ENCODE measurements around the gene ATP6AP1. TPM values are rescaled to one million over a fixed set of nuclear protein-coding genes. Genes with fewer than 3 reads are reported as not detected.

Gene ATP6AP1
- total and polyA plus RNA-seq, 2 of the 13 experiments (the other 11 are each of a cell fraction or from before 2014, with no cell fraction given) = 56.7 to 110 TPM

GRCh38 chrX:154397888-154398667 lies 30.4 kb upstream of the ATP6AP1 start, which contains the start of gene RPL10 (continued):
- TF ChIP-seq, protein P1, sequence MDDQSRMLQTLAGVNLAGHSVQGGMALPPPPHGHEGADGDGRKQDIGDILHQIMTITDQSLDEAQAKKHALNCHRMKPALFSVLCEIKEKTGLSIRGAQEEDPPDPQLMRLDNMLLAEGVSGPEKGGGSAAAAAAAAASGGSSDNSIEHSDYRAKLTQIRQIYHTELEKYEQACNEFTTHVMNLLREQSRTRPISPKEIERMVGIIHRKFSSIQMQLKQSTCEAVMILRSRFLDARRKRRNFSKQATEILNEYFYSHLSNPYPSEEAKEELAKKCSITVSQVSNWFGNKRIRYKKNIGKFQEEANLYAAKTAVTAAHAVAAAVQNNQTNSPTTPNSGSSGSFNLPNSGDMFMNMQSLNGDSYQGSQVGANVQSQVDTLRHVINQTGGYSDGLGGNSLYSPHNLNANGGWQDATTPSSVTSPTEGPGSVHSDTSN (CRISPR knock-in tag; IDR thresholded peaks at IDR 0.05; ENCODE audit: borderline replicate concordance) = no peak
- TF ChIP-seq ZNF10 (CRISPR knock-in tag; IDR thresholded peaks at IDR 0.05; ENCODE audit: borderline replicate concordance, low read depth) (no peak), ZNF337 (CRISPR knock-in tag; IDR thresholded peaks at IDR 0.05; ENCODE audit: borderline replicate concordance, low read depth) (no peak), ZNF256 (CRISPR knock-in tag; conservative IDR thresholded peaks at IDR 0.05) (peak; percentile 80), ZNF777 (CRISPR knock-in tag; IDR thresholded peaks at IDR 0.05) (peak; percentile 39), SNAPC5 (CRISPR knock-in tag; IDR thresholded peaks at IDR 0.05; ENCODE audit: borderline replicate concordance) (0 out of 2 replicates have a peak, but pooled peaks have one; percentile 57), ZNF296 (CRISPR knock-in tag; conservative IDR thresholded peaks at IDR 0.05) (no peak; the same call in 1 of the 2 replicates), SRY (CRISPR knock-in tag; IDR thresholded peaks at IDR 0.05) (no peak), JUNB (CRISPR knock-in tag; IDR thresholded peaks at IDR 0.05; ENCODE audit: borderline replicate concordance) (no peak), ZNF740 (CRISPR knock-in tag; IDR thresholded peaks at IDR 0.05) (no peak), MAFF (IDR thresholded peaks at IDR 0.05; ENCODE audit: low read depth, low read length) (no peak), NFE2L1 (CRISPR knock-in tag; IDR thresholded peaks at IDR 0.05; ENCODE audit: borderline replicate concordance) (no peak), ZNF800 (CRISPR knock-in tag; IDR thresholded peaks at IDR 0.05) (0 out of 2 replicates have a peak, but pooled peaks have one; percentile 15)
- TF ChIP-seq, protein P2, sequence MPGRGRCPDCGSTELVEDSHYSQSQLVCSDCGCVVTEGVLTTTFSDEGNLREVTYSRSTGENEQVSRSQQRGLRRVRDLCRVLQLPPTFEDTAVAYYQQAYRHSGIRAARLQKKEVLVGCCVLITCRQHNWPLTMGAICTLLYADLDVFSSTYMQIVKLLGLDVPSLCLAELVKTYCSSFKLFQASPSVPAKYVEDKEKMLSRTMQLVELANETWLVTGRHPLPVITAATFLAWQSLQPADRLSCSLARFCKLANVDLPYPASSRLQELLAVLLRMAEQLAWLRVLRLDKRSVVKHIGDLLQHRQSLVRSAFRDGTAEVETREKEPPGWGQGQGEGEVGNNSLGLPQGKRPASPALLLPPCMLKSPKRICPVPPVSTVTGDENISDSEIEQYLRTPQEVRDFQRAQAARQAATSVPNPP (CRISPR knock-in tag; IDR thresholded peaks at IDR 0.05) = no peak
- TF ChIP-seq, protein P3, sequence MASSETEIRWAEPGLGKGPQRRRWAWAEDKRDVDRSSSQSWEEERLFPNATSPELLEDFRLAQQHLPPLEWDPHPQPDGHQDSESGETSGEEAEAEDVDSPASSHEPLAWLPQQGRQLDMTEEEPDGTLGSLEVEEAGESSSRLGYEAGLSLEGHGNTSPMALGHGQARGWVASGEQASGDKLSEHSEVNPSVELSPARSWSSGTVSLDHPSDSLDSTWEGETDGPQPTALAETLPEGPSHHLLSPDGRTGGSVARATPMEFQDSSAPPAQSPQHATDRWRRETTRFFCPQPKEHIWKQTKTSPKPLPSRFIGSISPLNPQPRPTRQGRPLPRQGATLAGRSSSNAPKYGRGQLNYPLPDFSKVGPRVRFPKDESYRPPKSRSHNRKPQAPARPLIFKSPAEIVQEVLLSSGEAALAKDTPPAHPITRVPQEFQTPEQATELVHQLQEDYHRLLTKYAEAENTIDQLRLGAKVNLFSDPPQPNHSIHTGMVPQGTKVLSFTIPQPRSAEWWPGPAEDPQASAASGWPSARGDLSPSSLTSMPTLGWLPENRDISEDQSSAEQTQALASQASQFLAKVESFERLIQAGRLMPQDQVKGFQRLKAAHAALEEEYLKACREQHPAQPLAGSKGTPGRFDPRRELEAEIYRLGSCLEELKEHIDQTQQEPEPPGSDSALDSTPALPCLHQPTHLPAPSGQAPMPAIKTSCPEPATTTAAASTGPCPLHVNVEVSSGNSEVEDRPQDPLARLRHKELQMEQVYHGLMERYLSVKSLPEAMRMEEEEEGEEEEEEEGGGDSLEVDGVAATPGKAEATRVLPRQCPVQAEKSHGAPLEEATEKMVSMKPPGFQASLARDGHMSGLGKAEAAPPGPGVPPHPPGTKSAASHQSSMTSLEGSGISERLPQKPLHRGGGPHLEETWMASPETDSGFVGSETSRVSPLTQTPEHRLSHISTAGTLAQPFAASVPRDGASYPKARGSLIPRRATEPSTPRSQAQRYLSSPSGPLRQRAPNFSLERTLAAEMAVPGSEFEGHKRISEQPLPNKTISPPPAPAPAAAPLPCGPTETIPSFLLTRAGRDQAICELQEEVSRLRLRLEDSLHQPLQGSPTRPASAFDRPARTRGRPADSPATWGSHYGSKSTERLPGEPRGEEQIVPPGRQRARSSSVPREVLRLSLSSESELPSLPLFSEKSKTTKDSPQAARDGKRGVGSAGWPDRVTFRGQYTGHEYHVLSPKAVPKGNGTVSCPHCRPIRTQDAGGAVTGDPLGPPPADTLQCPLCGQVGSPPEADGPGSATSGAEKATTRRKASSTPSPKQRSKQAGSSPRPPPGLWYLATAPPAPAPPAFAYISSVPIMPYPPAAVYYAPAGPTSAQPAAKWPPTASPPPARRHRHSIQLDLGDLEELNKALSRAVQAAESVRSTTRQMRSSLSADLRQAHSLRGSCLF (CRISPR knock-in tag; IDR thresholded peaks at IDR 0.05; ENCODE audit: borderline replicate concordance) = no peak
- TF ChIP-seq, protein P4, sequence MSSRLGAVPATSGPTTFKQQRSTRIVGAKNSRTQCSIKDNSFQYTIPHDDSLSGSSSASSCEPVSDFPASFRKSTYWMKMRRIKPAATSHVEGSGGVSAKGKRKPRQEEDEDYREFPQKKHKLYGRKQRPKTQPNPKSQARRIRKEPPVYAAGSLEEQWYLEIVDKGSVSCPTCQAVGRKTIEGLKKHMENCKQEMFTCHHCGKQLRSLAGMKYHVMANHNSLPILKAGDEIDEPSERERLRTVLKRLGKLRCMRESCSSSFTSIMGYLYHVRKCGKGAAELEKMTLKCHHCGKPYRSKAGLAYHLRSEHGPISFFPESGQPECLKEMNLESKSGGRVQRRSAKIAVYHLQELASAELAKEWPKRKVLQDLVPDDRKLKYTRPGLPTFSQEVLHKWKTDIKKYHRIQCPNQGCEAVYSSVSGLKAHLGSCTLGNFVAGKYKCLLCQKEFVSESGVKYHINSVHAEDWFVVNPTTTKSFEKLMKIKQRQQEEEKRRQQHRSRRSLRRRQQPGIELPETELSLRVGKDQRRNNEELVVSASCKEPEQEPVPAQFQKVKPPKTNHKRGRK (CRISPR knock-in tag; IDR thresholded peaks at IDR 0.05) = no peak
